Ovary (tissue), 9 donors: Measurements from ENCODE around the gene OTOP3. TPM values are rescaled to one million over a fixed set of nuclear protein-coding genes. Genes with fewer than 3 reads are reported as not detected.
"Not testable (repeated sequence)": the region's sequence is repeated elsewhere in the genome, so short reads cannot be mapped to it uniquely, and the experiment has no call there.

Experiments
- DNase-seq, 5 donors: peaks; one replicate each; pipeline ENCODE4 v3.0.0-alpha.2; 2019 to 2020
- H3K27ac ChIP-seq, 2 donors: fragments of 200-600 bp; one replicate each; pipeline versions ENCODE4 v1.5.1 to v1.8.0; 2019 to 2022
- H3K27me3 ChIP-seq: fragments of 200-600 bp; one replicate; pipeline ENCODE4 v1.8.0; 2022
- H3K36me3 ChIP-seq: fragments of 200-600 bp; sonication (generic); one replicate; pipeline ENCODE4 v1.5.1; 2019
- H3K4me1 ChIP-seq: one replicate; pipeline ENCODE4 v1.8.1; 2013; ENCODE audit warnings: mild to moderate bottlenecking, moderate library complexity; ENCODE audit not compliant: insufficient read depth
- H3K4me3 ChIP-seq: fragments of 200-600 bp; sonication (generic); one replicate; pipeline ENCODE4 v1.5.1; 2017
- H3K9me3 ChIP-seq, 2 donors: fragments of 200-600 bp in 1 of 2; sonication (generic) in 1 of 2; one replicate each; pipeline versions ENCODE4 v1.5.1 to v1.8.1; 2013 to 2019; ENCODE audit warnings: mild to moderate bottlenecking in 1 of 2, moderate library complexity in 1 of 2
- CTCF ChIP-seq, 3 donors: fragments of 450-650 bp in 2 of 3; fragments of 200-600 bp in 1 of 3; IDR thresholded peaks; one replicate each; pipeline versions ENCODE4 v1.5.1 to v1.8.0; 2016 to 2022; ENCODE audit warnings: antibody characterized with exemption in 3 of 3, mild to moderate bottlenecking in 1 of 3
- EP300 ChIP-seq: sonication (generic); formaldehyde crosslinking; IDR thresholded peaks from one replicate; pipeline ENCODE4 v1.6.1; 2017; ENCODE audit warnings: antibody characterized with exemption
- POLR2A ChIP-seq: fragments of 450-650 bp; IDR thresholded peaks from one replicate; pipeline ENCODE4 v1.6.1; 2017; ENCODE audit warnings: antibody characterized with exemption, mild to moderate bottlenecking, moderate library complexity
- WGBS, 3 donors: extraction: QIAGEN DNeasy Blood & Tissue Kit in 1 of 3; methylation state at CpG; one replicate each; pipeline versions ENCODE4 v1.1.5 to v1.1.7; 2013 to 2017; 5-methylcytosine and 5-hydroxymethylcytosine counted together
- intact Hi-C, 4 donors: fragments of 100-400 bp; cut with DNase I; formaldehyde crosslinking; loops; one replicate each; pipeline versions ENCODE4 v1.11.0 to v1.15.1; 2022 to 2023
- polyA plus RNA-seq, 2 donors: library from polyadenylated mRNA; stranded (reverse); fragments of 200-250 nt in 1 of 2; fragments of 350-450 nt in 1 of 2; fragmentation: Illumina TruSeq in 1 of 2; extraction: RNeasy Lipid Tissue Mini Kit (QIAGEN cat#74804) in 1 of 2; gene quantifications; one replicate each; pipeline ENCODE4 v1.2.3, GENCODE V29; 2013 to 2014
- total RNA-seq, 7 donors: library from RNA; depleted of rRNA in 2 of 7; stranded (reverse); fragments of >200 nt in 2 of 7; fragmentation: NEBNext Ultra II Directional in 3 of 7; extraction: Animal tissue kit (Norgen Biotek cat#: 25700) in 3 of 7; gene quantifications; one replicate each; pipeline versions ENCODE4 v1.1.0 to v1.2.4, GENCODE V29; 2016 to 2023
- donor health status: DM: no; HTN: no; CAD: no; lungs with moderate emphysema.
- donor health status: DM: no; HTN: no; CAD: no.
- donor health status: Bipolar disorder and iron deficiency.
- donor health status: DM: yes; HTN: yes; CAD: no.
- donor health status: DM: no; HTN: no; CAD: no.
- donor health status: DM: yes; HTN: yes; CAD: no.

OTOP3 gene
- total and polyA plus RNA-seq, 9 donors: not detected

GRCh38 chr17:74964988-74965622 lies 29.4 kb downstream of the OTOP3 start:
- Histone ChIP-seq H3K36me3 (no peaks in the 10 kb centered on the region), H3K4me3 (no peak overlapping the region), H3K9me3 (no peaks in the 10 kb centered on the region), H3K27me3 (no peaks in the 10 kb centered on the region), H3K27ac (no peak overlapping the region), H3K4me1 (no peaks in the 10 kb centered on the region)
- TF ChIP-seq EP300 (no peak), CTCF (IDR thresholded peaks at IDR 0.05) (no peak), POLR2A (no peak)
- 72 to 76% (median 75%) methylated on average over 14 of the region's 14 CpGs for WGBS, 3 donors
- intact Hi-C loops: loop anchor here (5.0 to 10.0 kb wide), 4 partner anchors 50 to 240 kb away; partner anchors contain the start of genes NUP85 (in 3 of the 4) and MRPL58 (in 1 of the 4)
- DNase-seq: no peak

- TF ChIP-seq CTCF (IDR thresholded peaks at IDR 0.05): no peak
- Histone ChIP-seq H3K27ac (no peak overlapping the region), H3K4me3 (no peak overlapping the region), H3K36me3 (no peaks in the 10 kb centered on the region), H3K9me3 (no peaks in the 10 kb centered on the region), H3K27me3 (no peaks in the 10 kb centered on the region), H3K4me1 (peaks cover 7% of the 10 kb centered on the region)
- no peak for DNase-seq
- intact Hi-C loops: loop anchor here (10.0 kb wide), 3 partner anchors 46 to 236 kb away; partner anchors contain the start of genes NUP85 (in 3 of the 4) and MRPL58 (in 1 of the 4)
- 70 to 81% (median 71%) methylated on average over 5 of the region's 5 CpGs for WGBS, 3 donors
Observed at GRCh38 chr17:74968361-74968780, 32.7 kb downstream of the OTOP3 start.

GRCh38 chr17:74969501-74969900 lies 33.8 kb downstream of the OTOP3 start:
- WGBS, 3 donors: 87 to 90% (median 89%) methylated on average over 5 of the region's 5 CpGs
- not testable (repeated sequence) for H3K36me3 ChIP-seq, H3K27ac ChIP-seq

GRCh38 chr17:74970395-74970794 lies 34.7 kb downstream of the OTOP3 start:
- H3K27ac ChIP-seq: no peak overlapping the region
- no peaks in the 10 kb centered on the region for H3K27me3 ChIP-seq
- TF ChIP-seq EP300: no peak
- TF ChIP-seq CTCF (IDR thresholded peaks at IDR 0.05): no peak
- no peak for TF ChIP-seq POLR2A
- WGBS, 3 donors: 76 to 95% (median 84%) methylated on average over 3 of the region's 3 CpGs
- H3K4me3 ChIP-seq: no peak overlapping the region
- H3K36me3 ChIP-seq: no peaks in the 10 kb centered on the region
- intact Hi-C loops: no loop called here
- peaks cover 7% of the 10 kb centered on the region for H3K4me1 ChIP-seq
- H3K9me3 ChIP-seq: no peaks in the 10 kb centered on the region
- no peak for DNase-seq

More at GRCh38 chr17:74969501-74969900, 33.8 kb downstream of the OTOP3 start:
- H3K9me3 ChIP-seq, DNase-seq, H3K4me3 ChIP-seq, H3K27me3 ChIP-seq, H3K4me1 ChIP-seq: not testable (repeated sequence)
- intact Hi-C loops: loop anchor here (10.0 kb wide), 3 partner anchors 45 to 235 kb away; partner anchors contain the start of genes NUP85 (in 3 of the 4) and MRPL58 (in 1 of the 4)

- H3K9me3 ChIP-seq: no peaks in the 10 kb centered on the region
- intact Hi-C loops: no loop called here
- DNase-seq: no peak
- H3K27ac ChIP-seq: no peak overlapping the region
- peak overlapping the region; percentile 44 for H3K4me3 ChIP-seq
- H3K36me3 ChIP-seq: no peaks in the 10 kb centered on the region
- 85 to 87% (median 85%) methylated on average over 8 of the region's 8 CpGs for WGBS, 3 donors
- H3K27me3 ChIP-seq: no peaks in the 10 kb centered on the region
- TF ChIP-seq EP300 (no peak), POLR2A (no peak), CTCF (IDR thresholded peaks at IDR 0.05) (no peak)
- peaks cover 7% of the 10 kb centered on the region for H3K4me1 ChIP-seq
Observed at GRCh38 chr17:74971069-74971841, 35.6 kb downstream of the OTOP3 start.
